Parathyroid adenoma (tissue), 2 donors: ENCODE results near the gene IKZF5.

Experiments
- H2AFZ ChIP-seq: fragments of 300-600 bp; sonication (generic); one replicate; pipeline ENCODE4 v1.7.0; 2017; ENCODE audit warnings: antibody characterized with exemption, mild to moderate bottlenecking
- H3K27ac ChIP-seq: fragments of 300-600 bp; sonication (generic); one replicate; pipeline ENCODE4 v1.7.0; 2017
- H3K27me3 ChIP-seq: fragments of 300-600 bp; sonication (generic); one replicate; pipeline ENCODE4 v1.7.0; 2017; ENCODE audit warnings: low read length; ENCODE audit not compliant: control insufficient read depth, insufficient read depth
- H3K36me3 ChIP-seq: fragments of 300-600 bp; sonication (generic); one replicate; pipeline ENCODE4 v1.7.0; 2017; ENCODE audit warnings: low read length; ENCODE audit not compliant: control insufficient read depth, insufficient read depth
- H3K4me1 ChIP-seq: fragments of 300-600 bp; sonication (generic); one replicate; pipeline ENCODE4 v1.7.0; 2017; ENCODE audit warnings: control low read depth
- H3K4me2 ChIP-seq: fragments of 300-600 bp; sonication (generic); one replicate; pipeline ENCODE4 v1.7.0; 2017; ENCODE audit warnings: low read length
- H3K4me3 ChIP-seq: fragments of 300-600 bp; sonication (generic); one replicate; pipeline ENCODE4 v1.7.0; 2017; ENCODE audit warnings: low read depth, low read length
- H3K79me2 ChIP-seq: fragments of 300-600 bp; sonication (generic); one replicate; pipeline ENCODE4 v1.7.0; 2017; ENCODE audit warnings: control low read depth
- H3K9ac ChIP-seq: fragments of 300-600 bp; sonication (generic); one replicate; pipeline ENCODE4 v1.7.0; 2017; ENCODE audit warnings: mild to moderate bottlenecking
- H3K9me3 ChIP-seq: fragments of 300-600 bp; sonication (generic); one replicate; pipeline ENCODE4 v1.7.0; 2017; ENCODE audit warnings: low read length; ENCODE audit not compliant: control insufficient read depth
- TF ChIP-seq, protein P1 (sequence below): fragments of 300-600 bp; sonication (generic); IDR thresholded peaks from one replicate; pipeline ENCODE4 v1.7.0; 2017; ENCODE audit warnings: antibody characterized with exemption, mild to moderate bottlenecking
- donor health status: primary hyperparathyroidism.

The IKZF5 gene

DNA sequence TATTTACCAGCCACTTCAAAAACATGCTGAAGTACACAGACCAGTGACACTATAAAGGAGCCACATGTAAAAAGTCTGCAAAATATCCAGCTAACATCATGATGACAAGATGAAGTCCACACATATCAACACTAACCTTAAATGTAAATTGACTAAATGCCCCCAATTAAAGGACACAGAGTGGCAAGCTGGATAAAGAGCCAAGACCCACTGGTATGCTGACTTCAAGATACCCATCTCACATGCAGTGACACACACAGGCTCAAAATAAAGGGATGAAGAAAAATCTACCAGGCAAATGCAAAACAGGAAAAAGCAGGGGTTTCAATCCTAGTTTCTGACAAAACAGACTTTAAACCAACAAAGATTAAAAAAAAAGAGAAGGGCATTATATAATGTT, 41.7 kb downstream of the IKZF5 start:
- Histone ChIP-seq H3K4me1 (no peaks in the 10 kb centered on the region), H3K9me3 (no peaks in the 10 kb centered on the region), H3K9ac (no peak overlapping the region), H3K4me2 (no peak overlapping the region), H3K27ac (no peak overlapping the region), H2AFZ (no peak overlapping the region), H3K79me2 (no peaks in the 10 kb centered on the region), H3K36me3 (no peaks in the 10 kb centered on the region), H3K4me3 (no peak overlapping the region), H3K27me3 (no peaks in the 10 kb centered on the region)
- TF ChIP-seq, protein P1, sequence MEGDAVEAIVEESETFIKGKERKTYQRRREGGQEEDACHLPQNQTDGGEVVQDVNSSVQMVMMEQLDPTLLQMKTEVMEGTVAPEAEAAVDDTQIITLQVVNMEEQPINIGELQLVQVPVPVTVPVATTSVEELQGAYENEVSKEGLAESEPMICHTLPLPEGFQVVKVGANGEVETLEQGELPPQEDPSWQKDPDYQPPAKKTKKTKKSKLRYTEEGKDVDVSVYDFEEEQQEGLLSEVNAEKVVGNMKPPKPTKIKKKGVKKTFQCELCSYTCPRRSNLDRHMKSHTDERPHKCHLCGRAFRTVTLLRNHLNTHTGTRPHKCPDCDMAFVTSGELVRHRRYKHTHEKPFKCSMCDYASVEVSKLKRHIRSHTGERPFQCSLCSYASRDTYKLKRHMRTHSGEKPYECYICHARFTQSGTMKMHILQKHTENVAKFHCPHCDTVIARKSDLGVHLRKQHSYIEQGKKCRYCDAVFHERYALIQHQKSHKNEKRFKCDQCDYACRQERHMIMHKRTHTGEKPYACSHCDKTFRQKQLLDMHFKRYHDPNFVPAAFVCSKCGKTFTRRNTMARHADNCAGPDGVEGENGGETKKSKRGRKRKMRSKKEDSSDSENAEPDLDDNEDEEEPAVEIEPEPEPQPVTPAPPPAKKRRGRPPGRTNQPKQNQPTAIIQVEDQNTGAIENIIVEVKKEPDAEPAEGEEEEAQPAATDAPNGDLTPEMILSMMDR = no peak

DNA sequence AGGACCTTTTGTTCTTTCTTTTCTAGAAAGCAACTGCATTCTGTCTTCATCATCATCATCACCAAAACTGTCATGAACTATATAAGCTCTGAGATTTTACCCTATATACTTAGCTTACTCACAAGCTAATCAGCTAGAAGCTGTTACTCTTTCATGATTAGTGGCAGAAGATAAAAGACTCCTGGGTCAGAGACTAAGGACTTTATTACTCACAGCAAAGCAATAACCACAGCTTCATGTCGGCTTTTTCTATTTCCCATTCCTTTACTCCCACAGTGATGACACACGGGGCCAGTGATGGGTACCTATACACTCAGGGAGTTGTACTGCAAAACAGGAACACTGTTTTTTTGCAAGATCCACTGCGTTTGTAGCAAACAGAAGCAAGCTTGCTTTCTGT, 46.2 kb downstream of the IKZF5 start:
- H3K9me3 ChIP-seq = no peaks in the 10 kb centered on the region
- no peaks in the 10 kb centered on the region for H3K27me3 ChIP-seq
- H3K27ac ChIP-seq = no peak overlapping the region
- no peak overlapping the region for H3K4me3 ChIP-seq
- H3K4me1 ChIP-seq = no peaks in the 10 kb centered on the region
- no peak overlapping the region for H2AFZ ChIP-seq
- no peaks in the 10 kb centered on the region for H3K36me3 ChIP-seq
- H3K4me2 ChIP-seq = no peak overlapping the region
- no peaks in the 10 kb centered on the region for H3K79me2 ChIP-seq
- no peak overlapping the region for H3K9ac ChIP-seq
- TF ChIP-seq, protein P1 = no peak

DNA sequence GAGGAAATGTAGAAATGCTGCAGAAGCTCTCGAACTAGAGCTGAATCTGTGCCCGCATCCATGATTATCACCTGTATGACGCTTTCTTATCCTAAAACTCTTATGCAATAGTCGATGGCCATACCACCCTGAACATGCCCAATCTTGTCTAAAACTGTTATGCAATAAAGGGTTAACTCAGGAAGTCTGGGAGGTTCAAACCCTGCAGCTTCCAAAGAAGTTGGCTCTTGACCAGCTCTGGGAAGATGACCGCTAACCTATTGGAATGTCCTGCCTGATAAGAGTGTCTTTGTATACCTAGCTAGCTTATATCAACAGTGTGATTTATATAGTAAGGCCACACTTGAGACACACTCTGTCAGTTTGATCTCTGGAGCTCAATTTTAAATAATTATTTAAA, 51.1 kb downstream of the IKZF5 start:
- TF ChIP-seq, protein P1 = no peak

DNA sequence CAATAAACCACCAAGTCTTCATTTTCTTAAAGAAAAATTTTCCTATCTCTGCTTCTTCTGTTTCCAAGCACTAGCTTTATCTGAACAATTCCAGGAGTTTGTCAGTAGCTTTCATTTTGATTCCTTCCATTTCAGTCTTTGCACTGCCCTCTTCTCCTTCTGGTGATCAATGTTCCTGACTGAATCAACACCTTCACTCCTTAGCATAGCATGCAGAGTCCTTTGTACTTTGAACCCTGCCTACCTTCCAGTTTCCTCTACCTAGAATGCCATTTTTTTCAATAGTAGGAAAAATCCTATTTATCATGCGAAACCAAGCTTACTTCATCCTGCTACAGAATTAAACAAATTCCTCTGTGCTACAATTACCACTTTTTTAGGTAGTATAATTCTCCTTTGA, 52.7 kb downstream of the IKZF5 start:
- H3K9me3 ChIP-seq = no peaks in the 10 kb centered on the region
- TF ChIP-seq, protein P1 = no peak
- H3K4me3 ChIP-seq = no peak overlapping the region
- no peak overlapping the region for H3K4me2 ChIP-seq
- no peaks in the 10 kb centered on the region for H3K27me3 ChIP-seq
- no peak overlapping the region for H3K9ac ChIP-seq
- H3K27ac ChIP-seq = no peak overlapping the region
- peaks cover 6% of the 10 kb centered on the region for H3K4me1 ChIP-seq
- H2AFZ ChIP-seq = no peak overlapping the region
- H3K79me2 ChIP-seq = no peaks in the 10 kb centered on the region
- no peaks in the 10 kb centered on the region for H3K36me3 ChIP-seq

More for the DNA sequence above, 51.1 kb downstream of the IKZF5 start:
- no peaks in the 10 kb centered on the region for H3K36me3 ChIP-seq
- H3K27ac ChIP-seq = no peak overlapping the region
- H3K27me3 ChIP-seq = no peaks in the 10 kb centered on the region
- no peak overlapping the region for H3K4me2 ChIP-seq
- no peak overlapping the region for H3K4me3 ChIP-seq
- peaks cover 6% of the 10 kb centered on the region for H3K4me1 ChIP-seq
- H3K9ac ChIP-seq = no peak overlapping the region
- H3K9me3 ChIP-seq = no peaks in the 10 kb centered on the region
- H3K79me2 ChIP-seq = no peaks in the 10 kb centered on the region
- no peak overlapping the region for H2AFZ ChIP-seq

DNA sequence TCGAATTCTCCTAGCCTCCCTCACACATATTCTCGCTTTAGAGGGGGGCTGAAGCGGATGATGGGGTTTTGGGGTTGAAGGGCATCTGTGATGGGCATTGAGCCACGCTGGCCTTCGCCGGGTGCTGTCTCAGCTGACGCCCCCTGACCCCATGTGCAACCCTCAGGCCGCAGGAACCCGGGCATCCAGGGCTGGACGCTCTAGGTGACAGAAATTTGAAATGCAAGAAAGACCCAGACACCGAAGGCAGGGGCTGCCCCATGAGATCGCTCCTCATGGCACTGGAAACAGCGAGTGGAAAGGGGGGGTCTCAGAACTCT, 53.9 kb downstream of the IKZF5 start:
- TF ChIP-seq, protein P1 = no peak

More for the DNA sequence above, 53.9 kb downstream of the IKZF5 start:
- Histone ChIP-seq H3K79me2 (no peaks in the 10 kb centered on the region), H3K4me1 (peaks cover 6% of the 10 kb centered on the region), H3K9me3 (no peaks in the 10 kb centered on the region), H3K9ac (no peak overlapping the region), H3K36me3 (no peaks in the 10 kb centered on the region), H3K4me3 (peak overlapping the region; percentile 72), H3K27me3 (no peaks in the 10 kb centered on the region), H3K27ac (peak overlapping the region; percentile 39), H3K4me2 (peak overlapping the region; percentile 75), H2AFZ (peak overlapping the region; percentile 98)
